Airway epithelial cell (primary cell): ENCODE measurements around the gene RNF168. TPM values are rescaled to one million over a fixed set of nuclear protein-coding genes. Genes with fewer than 3 reads are reported as not detected.

ENCODE experiments used
- total RNA-seq: library from RNA; depleted of rRNA; stranded (reverse); fragments of >200 nt; gene quantifications from 2 replicates; pipeline ENCODE4 v1.2.3, GENCODE V29; 2015

Gene RNF168
- 13.2 TPM in 2 replicates for total RNA-seq

GRCh38 chr3:196503196-196504076 lies at the start of gene RNF168:
RNF168 (minus strand) TSS chr3:196503768; CDS start chr3:196503173, 595 bp downstream.

GRCh38 chr3:196514913-196515621 lies 11.5 kb upstream of the RNF168 start, which contains the start of gene SMCO1:
SMCO1 (minus strand) TSS chr3:196515346; CDS start chr3:196515209, 137 bp downstream.

GRCh38 chr3:196432137-196432879 lies 71.3 kb downstream of the RNF168 start, which contains the start of gene UBXN7:
UBXN7 (minus strand) TSS chr3:196432427; CDS start chr3:196432399, 28 bp downstream.

Other genes starting within 250 kb of the RNF168 start
- 58.9 and 70.0 TPM in 2 replicates for gene PCYT1A, start 216.0 kb downstream of the RNF168 start, total RNA-seq
- 25.3 and 28.9 TPM in 2 replicates for gene DYNLT2B, start 185.5 kb downstream of the RNF168 start, total RNA-seq
- gene TM4SF19, start 165.4 kb downstream of the RNF168 start, total RNA-seq, result 1.8 TPM in 1 of 2 replicates, not detected in the other
- gene UBXN7, start 71.3 kb downstream of the RNF168 start, total RNA-seq, result 4.6 and 8.6 TPM in 2 replicates
- not detected in 2 replicates for gene SMCO1, start 11.6 kb upstream of the RNF168 start, total RNA-seq
- gene WDR53, start 64.8 kb upstream of the RNF168 start, total RNA-seq, result 3.0 and 5.9 TPM in 2 replicates
- gene FBXO45, start 64.9 kb upstream of the RNF168 start, total RNA-seq, result 7.2 and 11.5 TPM in 2 replicates
- gene NRROS, start 135.9 kb upstream of the RNF168 start, total RNA-seq, result 0.07 and 0.33 TPM in 2 replicates
- 0.71 and 1.2 TPM in 2 replicates for gene CEP19, start 208.5 kb upstream of the RNF168 start, total RNA-seq
- 24.9 and 27.0 TPM in 2 replicates for gene PIGX, start 208.6 kb upstream of the RNF168 start, total RNA-seq
- 22.9 and 31.1 TPM in 2 replicates for gene PAK2, start 236.1 kb upstream of the RNF168 start, total RNA-seq